ENCODE data around the gene MAP4K2.

MAP4K2 gene

DNA sequence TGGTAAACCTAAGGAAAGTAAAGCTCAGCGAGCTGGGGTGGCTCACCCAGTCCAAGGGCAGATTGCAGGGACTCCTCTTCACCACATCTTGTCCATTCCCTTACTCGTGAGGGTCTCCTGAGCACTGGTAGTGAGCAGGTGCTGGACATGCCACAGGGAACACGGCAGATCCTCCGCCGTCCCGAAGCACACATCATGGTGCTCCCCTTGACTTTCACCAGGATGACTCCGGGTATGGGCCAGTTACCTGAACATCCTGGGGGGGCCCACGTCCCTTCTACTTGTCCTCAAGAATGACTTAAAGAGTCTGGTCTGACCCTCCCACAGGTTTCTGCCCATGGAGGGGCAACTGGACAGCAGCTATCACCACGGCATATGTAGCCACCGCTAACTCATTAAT, 16.7 kb downstream of the MAP4K2 start:
- TF ChIP-seq, protein P1, sequence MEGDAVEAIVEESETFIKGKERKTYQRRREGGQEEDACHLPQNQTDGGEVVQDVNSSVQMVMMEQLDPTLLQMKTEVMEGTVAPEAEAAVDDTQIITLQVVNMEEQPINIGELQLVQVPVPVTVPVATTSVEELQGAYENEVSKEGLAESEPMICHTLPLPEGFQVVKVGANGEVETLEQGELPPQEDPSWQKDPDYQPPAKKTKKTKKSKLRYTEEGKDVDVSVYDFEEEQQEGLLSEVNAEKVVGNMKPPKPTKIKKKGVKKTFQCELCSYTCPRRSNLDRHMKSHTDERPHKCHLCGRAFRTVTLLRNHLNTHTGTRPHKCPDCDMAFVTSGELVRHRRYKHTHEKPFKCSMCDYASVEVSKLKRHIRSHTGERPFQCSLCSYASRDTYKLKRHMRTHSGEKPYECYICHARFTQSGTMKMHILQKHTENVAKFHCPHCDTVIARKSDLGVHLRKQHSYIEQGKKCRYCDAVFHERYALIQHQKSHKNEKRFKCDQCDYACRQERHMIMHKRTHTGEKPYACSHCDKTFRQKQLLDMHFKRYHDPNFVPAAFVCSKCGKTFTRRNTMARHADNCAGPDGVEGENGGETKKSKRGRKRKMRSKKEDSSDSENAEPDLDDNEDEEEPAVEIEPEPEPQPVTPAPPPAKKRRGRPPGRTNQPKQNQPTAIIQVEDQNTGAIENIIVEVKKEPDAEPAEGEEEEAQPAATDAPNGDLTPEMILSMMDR (IDR thresholded peaks at IDR 0.05; ENCODE audit: low read depth, low read length): no peak
- no peak for DNase-seq (ENCODE audit: low read depth, low spot score)
- no peak overlapping the region for H3K4me3 ChIP-seq (ENCODE audit: low read depth, low read length)
- in situ Hi-C loops (cut with HindIII; ENCODE audit: low sequenced_read_pairs): no loop called here

DNA sequence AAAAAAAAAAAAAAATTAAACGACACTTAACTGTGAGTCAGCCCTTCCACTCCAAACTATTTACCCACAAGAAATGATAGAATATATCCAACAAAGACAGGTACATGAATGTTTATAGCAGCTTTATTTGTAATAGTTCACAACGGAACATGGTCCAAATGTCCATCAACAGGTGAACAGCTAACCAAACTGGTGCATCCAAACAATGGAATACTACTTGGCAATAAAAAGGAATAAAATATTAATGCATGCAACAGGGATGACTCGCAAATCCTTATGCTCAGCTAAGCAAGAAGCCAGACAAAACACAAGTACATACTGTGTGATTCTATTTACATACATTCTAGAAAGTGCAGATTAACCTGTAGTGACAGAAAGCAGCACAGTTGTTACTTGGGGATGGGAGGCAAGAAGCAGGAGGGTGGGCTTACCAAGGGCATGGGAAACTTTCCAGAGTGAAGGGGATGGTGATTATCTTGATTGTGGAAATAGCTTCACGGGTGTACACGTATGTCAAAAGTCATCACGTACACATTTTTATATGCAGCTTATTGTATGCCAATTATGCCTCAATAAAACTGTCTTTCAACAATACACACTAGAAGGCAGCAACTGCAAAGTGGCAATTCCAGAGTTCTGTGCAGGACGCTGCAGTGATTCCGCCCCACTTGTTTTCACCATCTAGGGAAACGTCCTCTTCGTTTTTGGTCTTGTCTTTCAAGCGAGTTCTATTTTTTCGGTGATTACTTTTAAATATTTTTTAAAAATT, 18.0 kb downstream of the MAP4K2 start:
- TF ChIP-seq, protein P1 (IDR thresholded peaks at IDR 0.05; ENCODE audit: low read depth, low read length): no peak
- no peak overlapping the region for H3K4me3 ChIP-seq (ENCODE audit: low read depth, low read length)
- DNase-seq (ENCODE audit: low read depth, low spot score): no peak
- in situ Hi-C loops (cut with HindIII; ENCODE audit: low sequenced_read_pairs): no loop called here

DNA sequence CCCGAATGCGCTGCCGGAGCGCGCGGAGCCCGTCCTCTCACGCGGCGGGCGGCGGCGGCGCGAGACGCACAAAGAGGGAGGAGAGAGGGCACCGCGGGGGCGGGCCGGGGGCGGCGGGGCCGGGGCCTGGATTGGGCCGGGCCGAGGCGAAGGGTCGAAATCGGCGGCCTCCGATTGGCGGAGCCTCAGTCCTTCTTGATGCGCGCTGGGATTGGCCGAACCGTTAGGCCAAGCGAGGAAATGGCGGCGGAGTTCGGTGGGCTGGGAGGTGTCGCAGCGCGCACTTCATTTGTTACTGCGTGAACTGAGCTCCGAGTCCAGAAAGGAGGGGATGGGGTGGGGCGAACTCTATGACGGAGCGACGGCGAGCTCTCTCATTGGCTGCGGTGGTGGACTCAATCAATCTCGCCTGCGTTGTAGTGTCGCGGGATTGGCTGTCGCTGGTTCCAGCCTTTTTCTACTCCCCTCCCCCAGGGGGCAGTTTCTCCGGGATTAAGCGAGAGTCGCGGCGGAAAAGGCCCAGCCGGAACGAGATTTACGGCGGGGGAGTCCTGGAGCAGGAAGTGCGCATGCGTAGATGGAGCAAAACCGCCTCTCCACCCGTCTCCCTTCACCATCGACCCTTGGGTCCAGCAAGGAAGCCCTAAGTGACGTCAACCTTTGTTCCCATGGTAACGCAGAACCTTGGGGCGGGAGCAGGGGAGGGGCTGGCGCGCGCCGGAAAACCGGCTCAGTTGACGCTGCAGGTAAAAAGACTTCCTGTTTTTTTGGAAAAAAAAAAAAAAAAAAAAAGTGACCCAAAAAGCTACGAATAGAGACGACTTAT, 24.3 kb downstream of the MAP4K2 start, which contains the start of gene SF1:
Gene SF1, minus strand, starts transcription at position 70 of the 826 bp plus-strand sequence. CDS start 150 bp downstream, outside the sequence.
- peak within 1 kb of the TSS; percentile 58 for H3K4me3 ChIP-seq (ENCODE audit: low read depth, low read length)
- DNase-seq (ENCODE audit: low read depth, low spot score): peak; percentile 100
- in situ Hi-C loops (cut with HindIII; ENCODE audit: low sequenced_read_pairs): no loop called here
- TF ChIP-seq, protein P1 (IDR thresholded peaks at IDR 0.05; ENCODE audit: low read depth, low read length): no peak

DNA sequence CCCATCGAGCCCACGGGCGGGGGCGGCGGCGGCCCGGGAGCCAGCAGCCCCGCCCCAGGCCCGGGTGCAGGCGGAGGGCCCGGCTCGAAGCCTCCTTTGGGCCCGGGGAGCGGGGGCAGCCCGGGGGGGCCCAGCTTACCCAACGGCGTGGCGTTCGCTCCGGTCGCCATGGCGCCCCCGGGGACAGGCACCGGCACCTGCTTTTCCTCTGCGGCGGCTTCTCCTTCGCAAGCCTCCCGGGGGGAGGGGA, 24.9 kb downstream of the MAP4K2 start:
- H3K4me3 ChIP-seq (ENCODE audit: low read depth, low read length): peak overlapping the region; percentile 58
- TF ChIP-seq, protein P1 (IDR thresholded peaks at IDR 0.05; ENCODE audit: low read depth, low read length): no peak
- DNase-seq (ENCODE audit: low read depth, low spot score): no peak
- in situ Hi-C loops (cut with HindIII; ENCODE audit: low sequenced_read_pairs): no loop called here

DNA sequence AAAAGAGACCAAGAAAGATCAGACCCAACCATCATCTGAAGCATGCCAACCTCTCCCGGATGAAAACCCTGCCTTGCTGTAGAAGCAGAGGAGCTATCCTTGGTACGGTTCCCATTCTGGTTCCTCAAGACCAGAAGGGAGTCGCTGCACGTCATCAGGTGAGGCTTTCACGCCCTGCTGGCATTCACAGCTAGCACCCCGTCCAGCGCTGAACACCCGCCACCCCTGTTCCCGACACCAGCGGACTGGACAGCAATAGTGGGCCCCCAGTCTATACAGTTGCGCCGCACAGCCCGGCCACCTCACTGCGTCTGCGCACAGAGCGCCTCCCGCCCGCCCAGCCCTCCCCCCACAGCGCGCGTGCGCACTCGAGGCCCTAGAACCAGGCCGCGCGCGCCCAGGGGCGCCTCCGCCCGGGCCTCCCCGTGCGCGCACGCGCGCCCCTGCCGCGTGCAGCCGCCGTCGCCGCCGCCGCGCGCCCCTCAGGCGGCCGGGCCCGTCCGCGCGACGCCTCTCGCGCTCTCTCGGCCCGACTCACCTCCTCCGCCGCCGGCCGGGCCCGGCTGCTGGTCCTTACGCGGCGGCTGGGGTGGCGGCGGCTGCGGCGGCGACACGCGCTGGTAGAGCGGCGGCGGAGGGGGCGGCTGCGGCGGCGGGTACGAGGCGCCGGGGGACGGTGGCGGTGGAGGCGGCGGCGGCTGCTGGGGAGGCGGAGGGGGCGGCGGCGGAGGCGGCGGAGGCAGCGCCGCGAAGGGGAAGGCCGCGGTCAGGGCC, 25.4 kb downstream of the MAP4K2 start:
- peak; percentile 78 for DNase-seq (ENCODE audit: low read depth, low spot score)
- in situ Hi-C loops (cut with HindIII; ENCODE audit: low sequenced_read_pairs): no loop called here
- TF ChIP-seq, protein P1 (IDR thresholded peaks at IDR 0.05; ENCODE audit: low read depth, low read length): no peak
- H3K4me3 ChIP-seq (ENCODE audit: low read depth, low read length): peak overlapping the region; percentile 58

DNA sequence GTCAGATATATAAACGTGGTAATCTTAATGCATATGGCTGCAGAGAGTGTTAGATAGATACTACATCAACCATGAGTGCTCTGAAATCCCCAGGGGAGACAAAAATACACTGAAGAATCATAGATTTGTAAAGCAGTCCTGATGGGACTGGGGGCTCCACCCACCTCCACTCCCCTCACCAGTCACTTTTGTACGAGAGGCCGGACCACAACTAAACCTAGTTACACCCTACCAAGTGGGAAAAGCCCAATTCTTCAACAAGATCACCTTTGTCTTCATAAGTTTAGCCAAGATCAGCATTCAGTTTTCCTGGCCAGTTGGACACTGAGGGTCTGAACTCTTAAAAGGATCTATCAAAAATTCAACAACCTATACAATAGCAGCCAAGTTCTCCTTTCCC, 26.1 kb downstream of the MAP4K2 start:
- no peak for DNase-seq (ENCODE audit: low read depth, low spot score)
- TF ChIP-seq, protein P1 (IDR thresholded peaks at IDR 0.05; ENCODE audit: low read depth, low read length): no peak
- peak overlapping the region; percentile 58 for H3K4me3 ChIP-seq (ENCODE audit: low read depth, low read length)
- in situ Hi-C loops (cut with HindIII; ENCODE audit: low sequenced_read_pairs): no loop called here
